HEK293 (cell line): ENCODE data around the gene PHOX2B.

Experiments used
- SP2 ChIP-seq: fragments of 450-650 bp; formaldehyde crosslinking; IDR thresholded peaks from 2 replicates; pipeline ENCODE4 v1.5.1; 2016; ENCODE audit warnings: missing biosample characterization, missing genetic modification characterization
- ZBTB7A ChIP-seq: fragments of 450-650 bp; formaldehyde crosslinking; IDR thresholded peaks from 2 replicates; pipeline ENCODE4 v1.5.1; 2016; ENCODE audit warnings: low read depth, missing biosample characterization, missing genetic modification characterization
- ZNF184 ChIP-seq: fragments of 450-650 bp; IDR thresholded peaks from 2 replicates; pipeline ENCODE4 v1.5.1; 2018; ENCODE audit warnings: missing biosample characterization, mild to moderate bottlenecking, missing genetic modification characterization
- TF ChIP-seq, protein P1 (sequence below): fragments of 450-650 bp; formaldehyde crosslinking; IDR thresholded peaks from 2 replicates; pipeline ENCODE4 v1.5.1; 2016; ENCODE audit warnings: missing biosample characterization, missing genetic modification characterization
- TF ChIP-seq, protein P2 (sequence below): fragments of 450-650 bp; formaldehyde crosslinking; IDR thresholded peaks from 2 replicates; pipeline ENCODE4 v1.5.1; 2016; ENCODE audit warnings: missing biosample characterization, missing genetic modification characterization
- TF ChIP-seq, protein P3 (sequence below): fragments of 450-650 bp; formaldehyde crosslinking; IDR thresholded peaks from 2 replicates; pipeline ENCODE4 v1.5.1; 2016; ENCODE audit warnings: missing biosample characterization, missing genetic modification characterization, borderline replicate concordance
- TF ChIP-seq, protein P4 (sequence below): fragments of 450-650 bp; IDR thresholded peaks from 2 replicates; pipeline ENCODE4 v1.5.1; 2018; ENCODE audit warnings: missing biosample characterization, missing genetic modification characterization
- TF ChIP-seq, protein P5 (sequence below): fragments of 450-650 bp; formaldehyde crosslinking; IDR thresholded peaks from 2 replicates; pipeline ENCODE4 v1.5.1; 2016; ENCODE audit warnings: missing biosample characterization, missing genetic modification characterization

DNA sequence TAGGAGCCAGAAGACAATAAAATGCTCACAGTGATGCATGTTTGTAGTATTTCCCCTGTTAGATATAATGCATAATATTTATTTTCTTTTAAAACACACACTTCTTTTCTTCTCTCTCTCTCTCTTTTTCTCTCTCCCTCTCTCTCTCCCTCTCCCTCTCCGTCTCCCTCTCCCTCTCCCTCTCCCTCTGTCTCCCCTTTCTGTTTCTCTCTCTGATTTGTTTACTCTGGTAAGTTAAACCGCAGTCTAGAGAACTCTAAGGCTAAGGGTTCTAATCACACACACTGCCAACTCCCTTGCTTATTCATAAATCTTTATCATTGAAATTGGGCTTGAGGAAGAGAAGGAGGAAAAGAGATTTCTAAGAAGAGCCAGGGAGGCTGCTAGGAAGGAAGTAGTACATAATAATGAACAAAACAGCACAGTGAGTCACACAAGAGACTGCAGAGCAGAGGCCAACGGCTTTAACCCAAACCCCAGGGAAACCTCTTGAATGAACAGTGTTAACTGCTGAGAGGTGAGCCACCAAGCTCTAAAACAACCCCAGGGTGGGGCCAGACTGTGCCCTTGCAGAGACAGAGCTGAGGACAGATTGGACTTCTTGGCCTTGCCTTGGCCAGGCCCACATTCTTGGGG is 9.1 kb upstream of the PHOX2B start:
- TF ChIP-seq ZNF184, result no peak
- TF ChIP-seq SP2, result no peak
- TF ChIP-seq, protein P1, sequence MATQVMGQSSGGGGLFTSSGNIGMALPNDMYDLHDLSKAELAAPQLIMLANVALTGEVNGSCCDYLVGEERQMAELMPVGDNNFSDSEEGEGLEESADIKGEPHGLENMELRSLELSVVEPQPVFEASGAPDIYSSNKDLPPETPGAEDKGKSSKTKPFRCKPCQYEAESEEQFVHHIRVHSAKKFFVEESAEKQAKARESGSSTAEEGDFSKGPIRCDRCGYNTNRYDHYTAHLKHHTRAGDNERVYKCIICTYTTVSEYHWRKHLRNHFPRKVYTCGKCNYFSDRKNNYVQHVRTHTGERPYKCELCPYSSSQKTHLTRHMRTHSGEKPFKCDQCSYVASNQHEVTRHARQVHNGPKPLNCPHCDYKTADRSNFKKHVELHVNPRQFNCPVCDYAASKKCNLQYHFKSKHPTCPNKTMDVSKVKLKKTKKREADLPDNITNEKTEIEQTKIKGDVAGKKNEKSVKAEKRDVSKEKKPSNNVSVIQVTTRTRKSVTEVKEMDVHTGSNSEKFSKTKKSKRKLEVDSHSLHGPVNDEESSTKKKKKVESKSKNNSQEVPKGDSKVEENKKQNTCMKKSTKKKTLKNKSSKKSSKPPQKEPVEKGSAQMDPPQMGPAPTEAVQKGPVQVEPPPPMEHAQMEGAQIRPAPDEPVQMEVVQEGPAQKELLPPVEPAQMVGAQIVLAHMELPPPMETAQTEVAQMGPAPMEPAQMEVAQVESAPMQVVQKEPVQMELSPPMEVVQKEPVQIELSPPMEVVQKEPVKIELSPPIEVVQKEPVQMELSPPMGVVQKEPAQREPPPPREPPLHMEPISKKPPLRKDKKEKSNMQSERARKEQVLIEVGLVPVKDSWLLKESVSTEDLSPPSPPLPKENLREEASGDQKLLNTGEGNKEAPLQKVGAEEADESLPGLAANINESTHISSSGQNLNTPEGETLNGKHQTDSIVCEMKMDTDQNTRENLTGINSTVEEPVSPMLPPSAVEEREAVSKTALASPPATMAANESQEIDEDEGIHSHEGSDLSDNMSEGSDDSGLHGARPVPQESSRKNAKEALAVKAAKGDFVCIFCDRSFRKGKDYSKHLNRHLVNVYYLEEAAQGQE (tag by site-specific recombination), result no peak
- TF ChIP-seq, protein P2, sequence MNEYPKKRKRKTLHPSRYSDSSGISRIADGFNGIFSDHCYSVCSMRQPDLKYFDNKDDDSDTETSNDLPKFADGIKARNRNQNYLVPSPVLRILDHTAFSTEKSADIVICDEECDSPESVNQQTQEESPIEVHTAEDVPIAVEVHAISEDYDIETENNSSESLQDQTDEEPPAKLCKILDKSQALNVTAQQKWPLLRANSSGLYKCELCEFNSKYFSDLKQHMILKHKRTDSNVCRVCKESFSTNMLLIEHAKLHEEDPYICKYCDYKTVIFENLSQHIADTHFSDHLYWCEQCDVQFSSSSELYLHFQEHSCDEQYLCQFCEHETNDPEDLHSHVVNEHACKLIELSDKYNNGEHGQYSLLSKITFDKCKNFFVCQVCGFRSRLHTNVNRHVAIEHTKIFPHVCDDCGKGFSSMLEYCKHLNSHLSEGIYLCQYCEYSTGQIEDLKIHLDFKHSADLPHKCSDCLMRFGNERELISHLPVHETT (tag by site-specific recombination), result no peak
- TF ChIP-seq, protein P3, sequence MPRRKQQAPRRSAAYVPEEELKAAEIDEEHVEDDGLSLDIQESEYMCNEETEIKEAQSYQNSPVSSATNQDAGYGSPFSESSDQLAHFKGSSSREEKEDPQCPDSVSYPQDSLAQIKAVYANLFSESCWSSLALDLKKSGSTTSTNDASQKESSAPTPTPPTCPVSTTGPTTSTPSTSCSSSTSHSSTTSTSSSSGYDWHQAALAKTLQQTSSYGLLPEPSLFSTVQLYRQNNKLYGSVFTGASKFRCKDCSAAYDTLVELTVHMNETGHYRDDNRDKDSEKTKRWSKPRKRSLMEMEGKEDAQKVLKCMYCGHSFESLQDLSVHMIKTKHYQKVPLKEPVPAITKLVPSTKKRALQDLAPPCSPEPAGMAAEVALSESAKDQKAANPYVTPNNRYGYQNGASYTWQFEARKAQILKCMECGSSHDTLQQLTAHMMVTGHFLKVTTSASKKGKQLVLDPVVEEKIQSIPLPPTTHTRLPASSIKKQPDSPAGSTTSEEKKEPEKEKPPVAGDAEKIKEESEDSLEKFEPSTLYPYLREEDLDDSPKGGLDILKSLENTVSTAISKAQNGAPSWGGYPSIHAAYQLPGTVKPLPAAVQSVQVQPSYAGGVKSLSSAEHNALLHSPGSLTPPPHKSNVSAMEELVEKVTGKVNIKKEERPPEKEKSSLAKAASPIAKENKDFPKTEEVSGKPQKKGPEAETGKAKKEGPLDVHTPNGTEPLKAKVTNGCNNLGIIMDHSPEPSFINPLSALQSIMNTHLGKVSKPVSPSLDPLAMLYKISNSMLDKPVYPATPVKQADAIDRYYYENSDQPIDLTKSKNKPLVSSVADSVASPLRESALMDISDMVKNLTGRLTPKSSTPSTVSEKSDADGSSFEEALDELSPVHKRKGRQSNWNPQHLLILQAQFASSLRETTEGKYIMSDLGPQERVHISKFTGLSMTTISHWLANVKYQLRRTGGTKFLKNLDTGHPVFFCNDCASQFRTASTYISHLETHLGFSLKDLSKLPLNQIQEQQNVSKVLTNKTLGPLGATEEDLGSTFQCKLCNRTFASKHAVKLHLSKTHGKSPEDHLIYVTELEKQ, result no peak
- TF ChIP-seq, protein P4, sequence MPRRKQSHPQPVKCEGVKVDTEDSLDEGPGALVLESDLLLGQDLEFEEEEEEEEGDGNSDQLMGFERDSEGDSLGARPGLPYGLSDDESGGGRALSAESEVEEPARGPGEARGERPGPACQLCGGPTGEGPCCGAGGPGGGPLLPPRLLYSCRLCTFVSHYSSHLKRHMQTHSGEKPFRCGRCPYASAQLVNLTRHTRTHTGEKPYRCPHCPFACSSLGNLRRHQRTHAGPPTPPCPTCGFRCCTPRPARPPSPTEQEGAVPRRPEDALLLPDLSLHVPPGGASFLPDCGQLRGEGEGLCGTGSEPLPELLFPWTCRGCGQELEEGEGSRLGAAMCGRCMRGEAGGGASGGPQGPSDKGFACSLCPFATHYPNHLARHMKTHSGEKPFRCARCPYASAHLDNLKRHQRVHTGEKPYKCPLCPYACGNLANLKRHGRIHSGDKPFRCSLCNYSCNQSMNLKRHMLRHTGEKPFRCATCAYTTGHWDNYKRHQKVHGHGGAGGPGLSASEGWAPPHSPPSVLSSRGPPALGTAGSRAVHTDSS (tag by site-specific recombination), result no peak
- TF ChIP-seq, protein P5, sequence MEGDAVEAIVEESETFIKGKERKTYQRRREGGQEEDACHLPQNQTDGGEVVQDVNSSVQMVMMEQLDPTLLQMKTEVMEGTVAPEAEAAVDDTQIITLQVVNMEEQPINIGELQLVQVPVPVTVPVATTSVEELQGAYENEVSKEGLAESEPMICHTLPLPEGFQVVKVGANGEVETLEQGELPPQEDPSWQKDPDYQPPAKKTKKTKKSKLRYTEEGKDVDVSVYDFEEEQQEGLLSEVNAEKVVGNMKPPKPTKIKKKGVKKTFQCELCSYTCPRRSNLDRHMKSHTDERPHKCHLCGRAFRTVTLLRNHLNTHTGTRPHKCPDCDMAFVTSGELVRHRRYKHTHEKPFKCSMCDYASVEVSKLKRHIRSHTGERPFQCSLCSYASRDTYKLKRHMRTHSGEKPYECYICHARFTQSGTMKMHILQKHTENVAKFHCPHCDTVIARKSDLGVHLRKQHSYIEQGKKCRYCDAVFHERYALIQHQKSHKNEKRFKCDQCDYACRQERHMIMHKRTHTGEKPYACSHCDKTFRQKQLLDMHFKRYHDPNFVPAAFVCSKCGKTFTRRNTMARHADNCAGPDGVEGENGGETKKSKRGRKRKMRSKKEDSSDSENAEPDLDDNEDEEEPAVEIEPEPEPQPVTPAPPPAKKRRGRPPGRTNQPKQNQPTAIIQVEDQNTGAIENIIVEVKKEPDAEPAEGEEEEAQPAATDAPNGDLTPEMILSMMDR (tag by site-specific recombination), result no peak
- no peak for TF ChIP-seq ZBTB7A (tag by site-specific recombination)
